Measurements from ENCODE around the gene IGSF23.

DNA sequence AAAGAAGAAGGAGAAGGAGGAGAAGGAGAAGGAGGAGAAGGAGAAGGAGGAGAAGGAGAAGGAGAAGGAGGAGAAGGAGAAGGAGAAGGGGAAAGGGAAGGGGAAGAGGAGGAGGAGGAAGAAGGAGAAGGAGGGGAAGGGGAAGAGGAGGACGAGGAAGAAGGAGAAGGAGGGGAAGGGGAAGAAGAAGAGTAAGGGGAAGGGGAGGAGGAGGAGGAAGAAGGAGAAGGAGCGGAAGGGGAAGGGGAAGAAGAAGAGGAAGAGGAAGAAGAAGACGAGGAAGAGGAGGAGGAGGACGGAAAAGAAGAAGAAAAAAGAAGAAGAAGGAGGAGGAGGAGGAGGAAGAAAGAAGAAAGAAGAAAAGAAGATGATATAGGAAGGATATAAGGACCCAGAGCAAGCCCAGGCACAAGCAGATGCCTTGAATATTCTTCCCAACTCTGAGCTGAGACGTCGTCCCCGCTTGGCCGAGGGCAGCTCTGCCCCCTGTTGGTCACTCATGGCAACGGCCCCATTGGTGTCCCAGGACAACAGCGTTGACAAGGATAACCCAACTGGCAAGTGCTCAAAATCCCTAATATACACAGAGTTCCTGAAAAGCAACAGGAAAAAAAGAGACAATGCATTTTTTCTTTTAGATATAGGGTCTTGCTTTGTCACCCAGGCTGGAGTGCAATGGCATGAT, 30.6 kb upstream of the IGSF23 start:
- TF ChIP-seq, protein P1, sequence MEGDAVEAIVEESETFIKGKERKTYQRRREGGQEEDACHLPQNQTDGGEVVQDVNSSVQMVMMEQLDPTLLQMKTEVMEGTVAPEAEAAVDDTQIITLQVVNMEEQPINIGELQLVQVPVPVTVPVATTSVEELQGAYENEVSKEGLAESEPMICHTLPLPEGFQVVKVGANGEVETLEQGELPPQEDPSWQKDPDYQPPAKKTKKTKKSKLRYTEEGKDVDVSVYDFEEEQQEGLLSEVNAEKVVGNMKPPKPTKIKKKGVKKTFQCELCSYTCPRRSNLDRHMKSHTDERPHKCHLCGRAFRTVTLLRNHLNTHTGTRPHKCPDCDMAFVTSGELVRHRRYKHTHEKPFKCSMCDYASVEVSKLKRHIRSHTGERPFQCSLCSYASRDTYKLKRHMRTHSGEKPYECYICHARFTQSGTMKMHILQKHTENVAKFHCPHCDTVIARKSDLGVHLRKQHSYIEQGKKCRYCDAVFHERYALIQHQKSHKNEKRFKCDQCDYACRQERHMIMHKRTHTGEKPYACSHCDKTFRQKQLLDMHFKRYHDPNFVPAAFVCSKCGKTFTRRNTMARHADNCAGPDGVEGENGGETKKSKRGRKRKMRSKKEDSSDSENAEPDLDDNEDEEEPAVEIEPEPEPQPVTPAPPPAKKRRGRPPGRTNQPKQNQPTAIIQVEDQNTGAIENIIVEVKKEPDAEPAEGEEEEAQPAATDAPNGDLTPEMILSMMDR (IDR thresholded peaks at IDR 0.05): peak in 2 of 3 experiments; percentile 4 to 27
- TF ChIP-seq POLR2A (IDR thresholded peaks at IDR 0.05): no peak
